Stimulated activated naive CD4-positive, alpha-beta T cell treated with Interleukin-2 at 50 U/mL for 16 hours (primary cell): Measurements from ENCODE around the gene TLR4.

ENCODE experiments used
- DNase-seq: peaks from one replicate; lab custom pipeline; 2025; lab: John Stamatoyannopoulos, UW

TLR4 gene

DNA sequence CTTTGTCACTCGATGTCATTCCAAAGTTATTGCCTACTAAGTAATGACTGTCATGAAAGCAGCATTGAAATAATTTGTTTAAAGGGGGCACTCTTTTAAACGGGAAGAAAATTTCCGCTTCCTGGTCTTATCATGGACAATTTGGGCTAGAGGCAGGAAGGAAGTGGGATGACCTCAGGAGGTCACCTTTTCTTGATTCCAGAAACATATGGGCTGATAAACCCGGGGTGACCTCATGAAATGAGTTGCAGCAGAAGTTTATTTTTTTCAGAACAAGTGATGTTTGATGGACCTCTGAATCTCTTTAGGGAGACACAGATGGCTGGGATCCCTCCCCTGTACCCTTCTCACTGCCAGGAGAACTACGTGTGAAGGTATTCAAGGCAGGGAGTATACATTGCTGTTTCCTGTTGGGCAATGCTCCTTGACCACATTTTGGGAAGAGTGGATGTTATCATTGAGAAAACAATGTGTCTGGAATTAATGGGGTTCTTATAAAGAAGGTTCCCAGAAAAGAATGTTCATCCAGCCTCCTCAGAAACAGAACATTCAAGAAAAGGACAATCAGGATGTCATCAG is 11.3 kb downstream of the TLR4 start:
- DNase-seq: no peak

DNA sequence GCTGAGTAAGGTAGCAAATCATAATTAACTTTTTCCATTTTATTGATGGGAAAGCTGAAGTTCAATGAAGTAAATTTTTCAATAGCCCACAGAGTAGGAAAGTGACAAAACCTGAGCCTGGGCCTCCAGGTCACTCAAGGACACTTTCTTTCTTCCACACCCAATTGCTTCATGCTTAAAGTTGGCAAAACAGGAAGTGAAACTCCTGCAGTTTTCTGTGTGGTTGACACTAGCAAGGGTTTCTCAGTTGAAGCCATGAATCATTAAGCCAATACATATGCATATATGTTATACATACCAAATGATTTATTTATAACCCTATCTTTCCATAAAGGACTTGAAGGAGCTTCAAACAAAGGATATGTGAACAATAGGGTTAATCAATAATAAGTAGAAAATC is 13.9 kb downstream of the TLR4 start:
- DNase-seq: no peak

DNA sequence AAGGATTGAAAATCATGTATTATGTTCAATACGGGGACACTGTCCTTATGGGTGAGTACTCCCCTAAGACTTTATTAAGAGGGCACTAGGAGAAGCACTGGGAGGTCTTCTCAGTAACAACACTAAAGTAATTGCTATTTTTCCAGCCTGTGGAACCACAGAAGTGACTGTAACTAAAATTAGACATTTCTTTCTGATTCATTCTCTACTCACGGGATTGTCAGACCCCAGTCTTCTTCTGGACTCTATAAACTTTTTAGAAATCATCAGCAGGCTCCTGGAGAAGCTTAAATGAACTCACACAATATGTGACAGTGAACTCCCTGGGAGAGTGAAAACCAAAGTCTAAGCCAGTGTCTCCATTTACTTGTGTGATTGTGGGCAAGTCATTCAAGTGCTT is 14.5 kb downstream of the TLR4 start:
- no peak for DNase-seq

DNA sequence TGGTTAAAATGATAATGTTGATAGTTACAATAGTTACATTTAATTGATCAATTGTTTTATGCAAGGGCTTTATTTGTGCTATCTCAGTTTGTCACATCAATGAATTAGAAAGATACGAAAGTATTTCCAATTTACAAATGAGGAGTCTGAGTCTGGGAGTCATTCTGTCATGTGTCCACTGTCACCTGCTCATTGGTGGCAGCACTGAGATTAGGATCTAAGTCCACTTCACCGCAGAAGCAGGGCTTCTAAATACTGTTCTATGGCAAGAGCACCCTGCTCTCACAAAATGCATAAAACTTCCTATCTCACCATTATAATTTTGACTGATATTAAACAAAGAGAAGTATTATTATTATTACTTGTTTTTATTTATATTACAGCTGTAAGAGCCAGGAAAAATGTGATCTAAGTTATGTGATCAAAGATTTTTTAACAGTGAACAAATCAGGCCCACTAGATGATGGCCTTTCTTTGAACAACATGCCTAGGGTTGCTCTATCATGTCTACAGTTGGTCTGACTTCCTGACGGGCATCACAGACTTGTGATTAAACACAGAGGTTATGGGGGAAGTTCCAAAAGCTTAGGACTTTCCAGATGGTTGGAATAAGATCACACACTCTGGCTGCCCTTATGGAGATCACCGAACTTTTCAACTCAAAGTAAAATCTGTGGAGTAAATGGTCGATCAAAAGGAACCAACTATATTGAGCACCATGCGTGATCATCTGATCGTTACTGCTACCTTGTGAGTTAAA is 15.1 kb downstream of the TLR4 start:
- no peak for DNase-seq

DNA sequence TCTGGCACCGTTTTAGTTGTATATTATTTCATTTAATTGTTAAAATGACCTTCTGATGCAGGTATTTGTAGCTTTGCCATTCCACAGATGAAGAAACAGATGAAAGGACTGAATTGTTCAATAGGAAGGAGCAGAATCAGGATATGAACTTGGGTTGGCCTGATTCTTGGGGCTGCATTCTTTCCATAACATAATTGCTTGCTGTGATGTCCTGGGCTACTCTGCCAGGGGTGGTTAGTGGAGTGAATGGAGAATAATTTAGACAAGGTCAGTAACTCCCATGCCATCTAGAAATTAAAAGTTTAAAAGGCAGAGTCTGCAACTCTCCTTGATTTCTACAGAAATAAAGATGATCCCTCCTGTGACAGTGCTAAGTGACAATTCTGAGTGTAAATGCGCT is 15.9 kb downstream of the TLR4 start:
- no peak for DNase-seq

DNA sequence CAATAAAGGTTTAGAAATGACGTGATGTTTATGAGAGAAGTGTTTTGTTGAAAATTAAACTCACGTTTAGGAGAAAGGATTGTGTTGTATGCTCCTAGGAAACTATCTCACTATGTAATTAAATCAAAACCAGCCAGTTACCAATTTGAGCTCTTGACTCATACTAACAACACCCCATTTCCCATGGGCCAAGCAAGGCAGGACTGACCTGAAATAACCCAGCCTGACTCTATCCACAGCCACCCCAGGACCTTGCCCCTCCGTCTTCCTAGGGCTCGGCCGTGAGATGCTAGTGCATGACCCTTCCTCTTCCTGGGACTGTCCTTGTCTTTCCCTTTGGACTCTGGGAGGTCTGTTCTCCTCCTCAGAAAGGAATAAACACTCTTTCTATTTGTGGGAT is 16.4 kb downstream of the TLR4 start:
- no peak for DNase-seq

DNA sequence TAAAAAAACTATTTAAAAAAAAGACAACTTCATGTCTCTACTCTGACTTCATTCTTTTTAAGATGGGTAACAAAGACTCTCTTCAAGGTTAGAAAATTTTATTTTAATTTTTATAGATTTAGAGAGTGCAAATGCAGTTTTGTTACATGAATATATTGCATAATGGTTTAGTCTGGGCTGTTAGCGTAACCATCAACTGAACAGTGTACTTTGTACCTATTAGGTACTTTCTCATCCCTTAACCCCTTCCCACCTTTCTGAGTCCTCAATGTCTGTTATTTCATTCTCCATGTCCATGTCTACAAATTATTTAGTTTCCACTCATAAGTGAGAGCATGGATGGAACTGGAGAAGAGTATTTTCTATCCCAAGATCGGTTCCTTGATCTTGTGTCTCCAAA is 16.8 kb downstream of the TLR4 start:
- no peak for DNase-seq

DNA sequence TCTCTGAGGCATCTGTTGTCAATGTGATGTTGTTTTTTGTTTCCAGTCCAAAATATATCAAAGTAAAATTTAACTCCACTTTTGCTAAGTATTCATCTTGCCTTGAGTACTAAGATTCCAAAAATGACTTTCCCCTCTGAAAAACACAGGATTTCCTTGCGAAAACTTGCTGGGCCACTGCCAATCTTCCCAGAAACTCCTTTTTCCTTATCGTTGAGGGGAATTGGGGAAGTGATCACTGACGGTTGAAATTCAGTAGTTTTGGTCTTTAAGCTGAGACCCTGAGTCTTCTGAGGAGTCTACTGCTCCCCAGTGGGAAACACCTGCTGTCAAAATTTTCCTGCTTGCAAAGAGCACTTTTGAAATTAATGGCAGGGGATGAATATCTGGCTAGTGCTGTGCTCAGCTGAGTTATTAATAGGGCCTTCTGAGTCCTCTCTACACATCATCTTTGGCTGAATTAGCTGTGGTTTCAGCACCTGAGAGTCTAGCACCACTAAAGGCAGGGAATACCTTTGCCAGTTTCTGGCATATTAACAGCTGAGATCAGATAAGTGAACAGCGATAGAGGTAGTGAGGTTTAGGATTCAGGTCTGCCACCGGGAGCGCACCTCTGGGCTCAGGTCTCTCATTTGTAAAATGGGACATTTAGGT is 18.0 kb downstream of the TLR4 start:
- no peak for DNase-seq

DNA sequence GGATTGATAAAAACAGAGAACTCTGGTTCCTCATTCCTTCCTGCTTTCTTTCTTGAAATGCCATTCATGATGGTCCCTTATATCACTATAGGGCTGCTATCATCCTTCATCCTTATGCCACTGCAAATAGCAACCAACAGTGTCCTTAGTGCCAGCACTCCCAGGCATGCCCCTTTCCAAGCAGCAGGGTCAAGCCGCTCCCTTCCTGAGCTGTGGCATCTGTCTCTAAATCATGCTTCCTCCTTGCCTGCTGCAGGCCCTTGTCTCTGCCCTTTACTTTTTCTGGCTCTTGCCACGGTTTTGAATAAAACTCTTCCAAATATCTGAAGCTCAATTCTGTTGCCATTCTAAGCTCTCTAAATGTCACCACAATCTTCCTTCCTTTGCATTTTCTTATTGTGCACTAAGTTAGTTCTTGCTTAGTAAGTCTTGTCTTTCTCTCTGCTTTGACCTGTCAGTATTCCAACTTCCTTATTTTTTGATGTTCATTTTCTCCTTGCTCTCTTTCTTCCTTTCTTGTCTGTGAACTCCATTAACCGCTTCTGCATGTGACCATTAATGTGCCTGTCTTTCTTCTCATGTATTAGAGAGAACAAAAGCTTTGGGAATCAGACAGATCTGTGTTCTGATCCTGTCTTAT is 19.9 kb downstream of the TLR4 start:
- DNase-seq: no peak

DNA sequence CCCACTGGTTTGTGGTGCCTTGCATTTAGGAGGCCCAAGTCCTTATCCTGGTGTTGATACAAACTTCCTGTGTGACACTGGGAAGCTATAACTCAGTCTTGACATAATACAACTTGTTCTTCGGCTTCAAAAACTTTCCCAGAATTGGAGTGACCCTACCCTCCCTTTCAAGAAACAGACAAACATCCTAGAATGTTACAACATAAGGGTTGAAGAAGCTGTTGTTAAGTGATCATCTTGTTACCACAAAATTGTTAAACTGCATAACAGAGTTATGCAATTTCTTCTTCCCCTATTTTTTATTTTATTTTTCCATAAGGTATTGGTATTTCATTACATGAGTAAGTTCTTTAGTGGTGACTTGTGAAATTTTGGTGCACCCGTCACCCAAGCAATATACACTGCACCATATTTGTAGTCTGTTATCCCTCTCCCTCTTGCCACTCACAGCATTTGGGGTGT is 21.3 kb downstream of the TLR4 start:
- DNase-seq: no peak

DNA sequence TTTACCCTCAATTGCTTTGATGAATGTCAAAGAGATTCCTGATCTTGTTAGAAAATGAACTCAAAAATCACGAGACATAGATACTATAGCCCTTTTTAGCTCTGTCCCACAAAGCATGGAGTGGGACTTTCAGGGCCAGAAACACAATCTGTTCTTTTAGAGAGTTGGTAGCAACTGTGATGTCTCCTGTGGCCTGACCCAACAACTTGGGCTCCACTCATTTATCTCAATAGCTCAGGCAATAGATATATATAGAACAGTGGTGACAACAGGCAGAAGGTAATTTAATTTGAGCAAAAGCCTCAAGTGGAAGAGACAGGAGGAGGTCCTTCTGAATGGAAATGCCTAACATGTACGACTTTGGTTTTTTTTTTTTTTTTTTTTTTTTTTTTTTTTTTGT is 25.2 kb downstream of the TLR4 start:
- no peak for DNase-seq

DNA sequence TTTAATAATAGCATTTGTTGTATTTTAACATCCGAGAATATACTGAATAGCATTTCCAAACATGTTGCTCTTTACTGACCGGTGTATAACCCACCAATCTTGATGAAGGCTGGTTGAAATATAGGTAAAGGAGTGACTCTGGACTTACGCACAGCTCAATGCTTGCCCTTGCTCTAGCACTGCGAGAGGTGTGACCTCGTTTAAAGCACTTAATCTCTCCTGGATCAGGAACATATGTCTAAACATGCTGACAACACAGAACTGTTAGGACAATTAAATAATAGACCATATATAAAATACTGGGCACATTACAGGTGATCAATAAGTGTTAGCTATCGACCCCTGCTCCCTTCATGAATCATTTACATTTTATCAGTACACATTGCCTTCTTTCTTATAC is 28.3 kb downstream of the TLR4 start:
- DNase-seq: no peak

DNA sequence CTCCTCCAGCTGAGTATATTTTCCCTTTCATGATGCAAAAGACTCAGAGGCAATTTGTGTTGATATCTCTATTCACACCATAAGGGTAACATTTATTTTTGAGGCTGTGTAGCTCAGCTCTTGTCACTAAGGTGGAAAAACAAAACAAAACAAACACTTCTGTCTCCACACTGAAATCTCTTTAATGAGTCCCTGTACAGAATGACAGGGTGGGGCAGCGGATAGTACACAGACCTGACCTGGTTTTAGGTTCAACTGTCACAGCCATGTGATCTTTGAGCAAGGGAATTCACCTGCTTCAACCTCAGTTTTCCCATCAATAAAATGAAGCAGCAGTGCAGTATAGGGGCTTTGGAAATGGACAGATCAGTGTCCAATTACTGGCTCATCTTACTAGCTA is 29.3 kb downstream of the TLR4 start:
- DNase-seq: no peak

DNA sequence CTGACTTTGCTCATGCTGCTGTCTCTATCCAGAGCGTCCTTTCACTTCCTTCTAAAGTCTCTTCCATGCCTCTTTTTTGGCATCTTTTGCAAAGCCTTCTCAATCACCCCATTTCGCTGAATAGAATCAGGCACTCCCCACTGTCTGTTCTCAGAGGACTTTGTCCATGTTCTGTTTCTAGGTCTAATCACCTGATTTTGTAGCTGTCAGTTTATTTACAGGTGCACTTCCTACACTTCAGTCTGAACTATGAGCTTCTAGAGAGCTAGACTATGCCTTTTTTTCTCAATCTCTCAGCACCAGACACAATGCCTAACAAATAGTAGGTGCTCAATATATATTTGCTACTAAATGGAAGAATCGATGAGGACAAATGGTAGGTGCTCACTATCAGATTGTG is 29.9 kb downstream of the TLR4 start:
- no peak for DNase-seq

DNA sequence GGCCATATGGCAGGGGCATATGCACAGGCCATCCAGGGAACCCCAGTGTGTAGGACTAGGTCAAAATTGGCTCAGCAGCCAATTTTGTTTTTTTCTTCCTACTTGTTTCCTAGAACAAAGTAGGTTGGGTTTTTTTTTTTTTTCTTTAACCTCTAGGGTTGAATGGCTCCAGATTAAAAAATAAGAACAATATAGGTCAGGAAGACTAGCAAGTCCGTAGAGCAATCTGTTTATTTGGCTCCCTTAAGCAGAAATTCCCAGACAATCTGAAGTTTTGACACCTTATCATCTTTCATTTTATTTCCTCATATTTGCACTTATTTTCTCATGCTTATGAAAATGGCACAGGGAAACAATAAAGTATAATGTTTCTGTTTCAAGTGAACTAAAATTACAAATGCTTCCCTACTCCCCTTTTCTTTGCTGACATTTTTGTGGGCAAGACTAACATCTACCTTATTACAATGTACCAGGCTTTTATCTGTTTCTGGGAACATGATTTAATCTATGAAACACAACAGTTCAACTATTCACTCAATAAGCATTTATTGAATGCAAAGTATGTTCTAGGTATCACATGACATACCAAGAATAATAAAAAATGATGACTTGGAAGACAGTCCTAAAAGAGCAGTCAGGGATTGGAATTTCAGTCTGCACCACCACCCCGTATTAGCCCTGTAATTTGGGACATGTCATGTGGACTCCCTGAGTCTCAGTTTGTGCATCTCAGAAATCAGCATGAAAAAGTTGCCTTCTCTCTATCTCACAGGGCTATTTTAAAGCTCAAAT is 30.5 kb downstream of the TLR4 start:
- DNase-seq: no peak

DNA sequence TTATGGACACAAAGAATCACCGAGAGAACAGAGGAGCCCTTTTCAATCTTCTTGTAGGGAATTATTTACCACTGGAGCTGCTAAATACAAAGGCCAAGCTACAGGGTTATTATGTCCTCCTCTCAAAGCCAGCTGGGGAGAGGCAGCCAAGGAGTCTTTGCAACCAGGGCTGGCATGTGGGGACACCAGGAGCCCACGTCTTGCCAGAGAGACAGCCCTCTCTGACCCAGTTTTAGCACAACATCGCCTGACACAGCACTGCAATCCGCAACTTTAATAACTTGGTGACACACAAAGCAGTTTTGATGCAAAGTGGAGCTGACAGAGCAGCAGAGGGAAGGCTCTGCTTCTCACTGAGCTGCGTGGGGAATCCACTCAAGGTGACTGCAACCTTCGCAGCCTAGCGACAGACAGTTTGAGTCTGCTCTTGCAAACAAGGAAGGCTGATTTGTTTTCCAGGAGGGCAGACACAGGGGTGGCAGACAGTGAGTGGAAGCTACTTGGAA is 33.6 kb downstream of the TLR4 start:
- no peak for DNase-seq

DNA sequence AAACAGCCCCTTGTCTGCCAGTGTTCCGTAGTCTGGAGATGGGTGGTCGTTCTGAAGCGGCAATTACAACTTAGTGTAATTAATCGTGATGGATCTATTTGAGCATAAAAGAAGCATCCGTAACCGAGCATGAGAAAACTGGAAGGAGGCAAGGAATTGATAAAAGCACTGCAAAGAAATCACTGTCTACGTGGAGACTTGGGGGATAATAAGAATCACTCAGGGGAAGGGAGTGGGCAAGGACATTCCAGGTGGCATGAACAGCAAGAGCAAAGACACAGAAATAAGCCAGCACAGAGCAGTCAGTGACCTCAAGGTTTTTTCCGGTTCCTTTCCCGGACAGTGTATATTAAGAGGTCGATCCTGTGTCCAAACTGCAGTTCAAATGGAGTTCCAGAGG is 35.0 kb downstream of the TLR4 start:
- no peak for DNase-seq

DNA sequence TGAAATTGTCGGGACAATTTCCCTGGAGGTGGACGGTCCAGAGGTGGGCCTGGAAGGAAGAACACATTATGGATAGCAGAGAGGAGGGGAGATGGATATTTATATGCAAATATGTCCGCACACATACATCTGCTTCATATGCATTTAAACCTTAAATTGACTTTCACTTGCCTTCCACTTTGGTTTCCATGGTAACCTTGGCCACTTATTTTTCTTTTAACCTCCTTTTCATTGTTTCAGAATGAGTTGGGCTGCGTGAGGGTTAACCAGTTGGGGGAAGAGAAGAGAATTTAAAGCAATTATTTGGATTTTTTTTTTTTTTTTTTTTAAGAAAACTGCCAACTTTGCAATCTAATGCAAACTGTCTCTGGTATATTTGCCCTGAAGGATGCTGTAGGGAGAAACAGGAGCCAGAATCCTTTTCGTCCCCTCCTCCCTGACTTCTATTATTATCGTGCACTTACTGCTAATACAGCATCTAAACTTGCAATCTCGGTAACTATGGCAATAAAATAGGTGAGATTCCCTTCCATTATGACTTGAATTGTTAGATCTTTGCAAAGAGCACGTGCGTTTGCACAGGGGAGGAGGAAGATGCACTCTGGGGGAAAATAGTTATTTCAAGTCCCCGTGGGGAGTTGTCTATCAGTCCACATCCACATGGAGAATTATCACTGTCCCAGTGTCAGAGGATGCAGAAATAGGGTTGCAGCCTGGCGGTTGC is 35.6 kb downstream of the TLR4 start:
- no peak for DNase-seq

DNA sequence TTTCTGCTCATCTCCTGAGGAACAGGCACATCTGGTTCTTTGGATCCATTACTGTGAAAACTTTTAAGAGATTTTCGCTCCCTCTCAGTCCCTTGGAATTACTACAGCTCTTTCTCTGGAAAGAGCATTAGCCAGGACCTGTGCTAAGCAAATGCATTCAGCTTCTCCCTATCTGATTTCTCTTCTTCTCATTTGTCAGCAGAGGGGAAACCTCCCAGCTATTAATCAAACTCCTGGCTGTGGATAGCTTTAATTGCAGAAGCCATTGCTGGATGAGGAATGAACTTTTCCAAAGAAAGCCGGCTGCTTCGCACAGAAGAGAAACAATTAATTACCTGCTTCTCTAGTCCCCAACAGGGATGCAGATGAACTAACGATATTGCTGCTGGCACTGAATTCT is 37.9 kb downstream of the TLR4 start:
- no peak for DNase-seq

DNA sequence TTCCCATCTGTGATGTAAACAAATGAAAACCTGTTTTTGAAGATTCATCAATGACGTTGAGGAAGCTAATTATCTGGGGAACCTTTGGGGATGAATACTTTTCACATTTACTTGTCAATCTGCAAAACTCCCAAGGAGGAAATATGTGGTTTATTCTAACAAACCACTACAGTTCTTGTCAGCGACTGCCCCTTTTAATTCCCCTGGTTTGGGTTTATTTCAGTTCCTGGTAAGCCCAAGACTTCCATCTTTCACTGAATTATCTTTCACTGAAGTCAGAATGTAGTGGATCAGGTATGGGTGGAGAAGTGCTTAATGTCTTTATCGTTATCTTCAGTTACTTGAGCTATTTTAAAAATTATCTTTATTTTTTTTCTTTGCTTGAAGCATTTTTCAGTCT is 40.2 kb downstream of the TLR4 start:
- DNase-seq: no peak

DNA sequence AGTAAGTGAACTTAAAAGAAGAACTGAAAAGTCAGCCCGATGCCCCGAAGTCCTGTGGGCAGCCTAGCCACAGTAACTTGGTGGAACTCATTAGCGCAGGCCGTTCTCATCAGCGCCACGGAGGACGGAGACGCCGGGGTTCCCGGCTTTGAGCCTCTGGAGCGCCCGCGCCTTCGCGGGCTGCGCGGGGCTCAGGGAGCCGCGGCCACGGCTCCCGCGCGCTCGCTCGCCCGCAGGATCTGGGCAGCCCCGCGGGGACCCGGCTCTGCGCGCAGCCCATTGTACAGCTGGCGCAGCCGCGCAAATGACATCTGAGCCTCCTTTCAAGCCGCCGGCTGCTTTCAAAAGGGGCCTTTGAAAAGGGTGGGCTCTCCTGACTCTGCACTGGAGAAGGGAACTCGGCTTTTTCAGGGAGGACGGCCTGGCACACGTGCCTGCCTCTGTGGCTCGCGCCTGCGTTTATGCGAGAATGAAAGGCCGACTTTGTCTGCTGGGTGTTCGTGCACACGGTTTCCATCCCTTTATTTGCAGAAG is 40.7 kb downstream of the TLR4 start:
- DNase-seq: no peak
